DMS114 treated with DMSO at 0.1 percent for 48 hours (cell line): ENCODE data around the gene SLC4A1AP.
A peak's percentile ranks its signal among the peaks of the same experiment; 100 is the strongest.

ENCODE experiments used
- DNase-seq: peaks from one replicate; lab custom pipeline; 2025; ENCODE audit not compliant: unreplicated experiment; lab: John Stamatoyannopoulos, UW

SLC4A1AP gene

GRCh38 chr2:27716301-27717069 lies 52.8 kb downstream of the SLC4A1AP start:
- no peak for DNase-seq

- DNase-seq: no peak
These were observed 53.5 kb downstream of the SLC4A1AP start for GRCh38 chr2:27717070-27717795.

- no peak for DNase-seq
These were observed 56.4 kb downstream of the SLC4A1AP start for GRCh38 chr2:27720004-27720551.

- no peak for DNase-seq
These were observed 57.6 kb downstream of the SLC4A1AP start for GRCh38 chr2:27721335-27721734.

- DNase-seq: no peak
These were observed 58.3 kb downstream of the SLC4A1AP start for GRCh38 chr2:27721884-27722485.

GRCh38 chr2:27723372-27724144 lies 59.9 kb downstream of the SLC4A1AP start:
- peak; percentile 33 for DNase-seq

- DNase-seq: no peak
These were observed 60.5 kb downstream of the SLC4A1AP start for GRCh38 chr2:27724191-27724590.

GRCh38 chr2:27724905-27725701 lies 61.4 kb downstream of the SLC4A1AP start:
- no peak for DNase-seq

GRCh38 chr2:27727257-27727656 lies 63.6 kb downstream of the SLC4A1AP start:
- DNase-seq: no peak

GRCh38 chr2:27728081-27728858 lies 64.6 kb downstream of the SLC4A1AP start:
- no peak for DNase-seq

GRCh38 chr2:27729198-27729597 lies 65.5 kb downstream of the SLC4A1AP start:
- DNase-seq: no peak

GRCh38 chr2:27729614-27730013 lies 65.9 kb downstream of the SLC4A1AP start:
- no peak for DNase-seq

GRCh38 chr2:27730261-27730662 lies 66.6 kb downstream of the SLC4A1AP start:
- no peak for DNase-seq

GRCh38 chr2:27730980-27731691 lies 67.4 kb downstream of the SLC4A1AP start:
- DNase-seq: no peak

GRCh38 chr2:27734305-27734704 lies 70.6 kb downstream of the SLC4A1AP start:
- DNase-seq: no peak

- no peak for DNase-seq
These were observed 71.7 kb downstream of the SLC4A1AP start for GRCh38 chr2:27735263-27735904.

GRCh38 chr2:27736031-27736889 lies 72.6 kb downstream of the SLC4A1AP start:
- no peak for DNase-seq

- DNase-seq: no peak
These were observed 73.2 kb downstream of the SLC4A1AP start for GRCh38 chr2:27736890-27737204.
